ENCODE results near the gene EEFSEC. TPM values are rescaled to one million over a fixed set of nuclear protein-coding genes. Genes with fewer than 3 reads are reported as not detected.

Gene EEFSEC
- polyA plus RNA-seq, 4 donors: 15.7 to 27.8 (median 21.6) TPM

DNA sequence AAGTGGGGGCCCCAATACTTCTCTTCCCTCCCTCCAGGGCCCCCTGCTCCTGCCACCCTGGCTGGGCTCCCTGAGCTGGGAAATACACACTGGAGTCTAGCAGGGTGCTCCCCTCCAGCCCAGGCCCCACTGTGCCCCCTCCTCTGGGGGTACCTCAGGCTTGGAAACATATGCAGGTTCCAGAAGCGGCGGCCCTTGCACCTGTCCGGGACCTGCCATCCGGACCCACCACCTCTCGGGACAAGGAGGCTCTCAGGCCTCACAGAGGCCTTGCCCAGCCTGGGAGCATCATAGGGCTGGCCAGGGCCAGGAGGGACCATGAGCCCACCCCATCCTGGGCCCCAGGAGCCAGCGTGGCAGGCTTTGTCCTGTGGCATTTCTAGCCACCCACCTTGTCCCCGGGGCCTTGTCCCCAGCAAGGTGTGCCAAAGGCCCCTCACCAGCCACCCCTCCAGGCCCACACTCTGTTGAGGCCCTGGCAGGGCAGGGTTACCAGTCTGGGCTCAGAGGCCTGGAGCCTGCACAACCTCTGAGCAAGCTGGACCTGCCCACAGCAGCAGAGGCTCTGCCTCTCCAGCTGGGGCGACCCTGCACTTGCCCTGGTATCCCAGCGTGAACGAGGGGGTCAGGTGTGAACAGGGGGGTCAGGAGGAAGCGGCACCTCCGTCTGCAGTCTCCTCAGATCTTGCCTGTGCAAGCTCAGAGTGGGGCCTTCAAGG lies 267.6 kb downstream of the EEFSEC start:
- DNase-seq (ENCODE audit: low read depth in 4 of 4, low spot score in 3 of 4): no peak

DNA sequence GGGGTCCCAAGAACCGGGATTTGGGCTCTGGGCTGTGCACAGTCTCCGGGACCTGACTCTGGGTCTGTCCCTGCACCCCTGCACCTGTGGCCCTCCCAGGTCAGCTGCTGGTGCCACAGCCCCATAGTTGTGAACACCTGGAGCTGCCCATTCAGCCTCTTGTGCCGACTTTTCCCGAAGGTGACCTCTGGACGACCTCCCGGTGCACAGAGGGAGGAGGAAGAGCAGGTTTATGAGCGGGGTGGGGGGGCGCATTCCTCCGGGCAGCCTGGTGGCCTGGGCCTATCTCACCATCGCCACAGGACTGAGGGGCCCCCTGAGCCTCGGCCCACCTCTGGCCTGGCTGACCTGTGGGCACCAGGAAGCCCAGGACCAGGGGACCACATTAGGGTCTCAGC lies 268.2 kb downstream of the EEFSEC start:
- DNase-seq (ENCODE audit: low read depth in 4 of 4, low spot score in 3 of 4): no peak

DNA sequence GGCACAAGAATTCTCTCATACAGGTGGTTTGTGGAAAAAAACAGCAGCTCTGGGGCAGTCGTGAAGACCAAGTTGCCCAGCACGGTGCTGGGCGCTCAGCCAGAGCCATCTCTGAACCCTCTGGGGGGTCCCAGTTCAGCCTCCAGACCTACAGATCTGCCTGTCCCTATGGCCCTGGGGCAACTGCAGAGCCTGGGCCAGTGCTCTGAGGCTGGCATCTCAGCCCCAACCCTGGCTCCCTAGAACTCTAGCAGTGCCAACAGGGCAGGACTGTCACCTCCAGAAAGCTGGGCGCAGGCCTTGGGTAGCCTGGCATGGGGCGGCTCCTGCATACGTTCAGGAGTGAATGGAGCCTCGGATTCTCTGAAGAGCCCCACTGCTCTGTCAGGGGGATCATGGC lies 268.7 kb downstream of the EEFSEC start:
- no peak for DNase-seq (ENCODE audit: low read depth in 4 of 4, low spot score in 3 of 4)

DNA sequence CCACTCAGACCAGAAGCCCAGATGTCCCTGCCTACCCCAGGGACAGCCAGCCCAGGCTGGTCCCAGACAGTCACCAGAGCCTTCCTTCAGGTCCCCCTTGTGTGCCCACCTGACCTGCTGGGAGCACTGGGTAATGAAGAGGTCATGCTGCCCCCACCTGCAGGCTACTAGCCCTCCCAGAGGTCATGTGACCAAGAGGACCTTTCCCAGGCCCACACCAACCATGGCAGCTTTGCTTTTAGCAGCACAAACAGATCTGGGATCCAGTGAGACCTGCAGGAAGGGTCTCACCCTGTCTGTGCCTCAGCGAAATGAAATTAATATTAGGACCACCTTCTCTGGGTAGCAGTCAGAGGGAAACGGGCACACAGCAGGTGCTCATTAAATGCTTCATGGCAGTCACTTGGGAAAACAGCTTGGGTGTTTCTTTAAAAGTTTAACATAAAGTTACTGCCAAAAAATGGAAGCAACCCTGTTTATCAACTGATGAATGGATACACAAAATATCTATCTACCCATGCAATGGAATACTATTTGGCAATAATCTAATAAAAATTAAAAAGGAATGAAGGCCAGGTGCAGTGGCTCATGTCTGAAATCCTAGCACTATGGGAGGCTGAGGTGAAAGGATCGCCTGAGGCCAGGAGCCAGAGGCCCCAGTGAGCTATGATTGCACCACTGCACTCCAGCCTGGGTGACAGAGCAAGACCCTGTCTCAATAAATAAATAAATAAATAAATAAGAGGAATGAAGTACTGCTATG lies 269.7 kb downstream of the EEFSEC start:
- DNase-seq (ENCODE audit: low read depth in 4 of 4, low spot score in 3 of 4): no peak

DNA sequence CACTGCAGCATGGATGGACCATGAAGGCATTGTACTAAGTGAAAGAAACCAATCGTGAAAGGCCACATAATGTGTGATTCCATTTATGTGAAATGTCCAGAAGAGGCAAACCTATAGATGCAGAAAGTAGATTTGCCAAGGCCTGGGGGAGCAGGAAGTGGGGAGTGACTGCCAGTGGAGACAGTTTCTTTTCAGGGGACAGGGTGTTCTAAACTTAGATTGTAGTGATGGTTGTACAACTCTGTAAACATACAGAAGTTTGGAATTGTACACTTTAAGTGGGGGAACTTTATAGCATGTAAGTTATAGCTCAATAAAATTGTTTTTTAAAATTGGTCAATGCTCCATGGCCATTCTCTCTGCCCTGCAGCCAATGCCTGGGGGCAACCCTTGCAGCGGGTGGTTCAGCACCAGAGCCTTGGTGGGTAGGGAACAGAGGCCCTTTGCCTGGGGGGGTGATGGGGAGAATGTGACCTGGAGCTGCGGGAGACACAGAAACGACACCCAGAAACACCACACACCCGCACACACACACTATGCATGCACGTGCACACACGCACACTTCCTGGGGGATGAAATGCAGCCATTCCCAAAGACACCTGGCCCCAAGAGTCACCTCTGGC lies 270.4 kb downstream of the EEFSEC start:
- no peak for DNase-seq (ENCODE audit: low read depth in 4 of 4, low spot score in 3 of 4)

DNA sequence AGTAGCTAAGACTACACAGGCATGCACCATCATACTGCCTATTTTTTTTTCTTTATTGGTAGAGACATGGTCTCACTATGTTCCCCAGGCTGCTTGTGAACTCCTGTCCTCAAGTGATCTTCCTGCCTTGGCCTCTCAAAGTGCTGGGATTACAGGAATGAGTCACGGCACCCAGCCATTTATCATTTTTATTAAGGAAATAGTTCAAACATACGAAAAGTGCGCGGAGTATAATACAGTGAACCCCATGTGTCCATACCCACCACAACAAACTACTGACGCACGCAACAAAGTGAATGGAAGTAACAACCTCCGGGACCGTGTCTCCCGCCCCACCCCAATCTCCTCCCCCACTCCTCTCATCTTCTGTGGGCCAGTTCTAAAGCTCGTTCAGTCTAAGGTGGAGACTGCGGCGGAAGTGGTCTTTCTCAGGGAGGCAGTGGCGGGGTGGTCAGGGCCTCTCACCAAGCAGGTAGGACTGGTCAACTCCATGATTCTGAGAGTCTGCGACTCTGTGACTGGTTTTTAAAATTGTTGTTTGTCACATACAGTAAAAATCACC lies 271.3 kb downstream of the EEFSEC start:
- no peak for DNase-seq (ENCODE audit: low read depth in 4 of 4, low spot score in 3 of 4)

DNA sequence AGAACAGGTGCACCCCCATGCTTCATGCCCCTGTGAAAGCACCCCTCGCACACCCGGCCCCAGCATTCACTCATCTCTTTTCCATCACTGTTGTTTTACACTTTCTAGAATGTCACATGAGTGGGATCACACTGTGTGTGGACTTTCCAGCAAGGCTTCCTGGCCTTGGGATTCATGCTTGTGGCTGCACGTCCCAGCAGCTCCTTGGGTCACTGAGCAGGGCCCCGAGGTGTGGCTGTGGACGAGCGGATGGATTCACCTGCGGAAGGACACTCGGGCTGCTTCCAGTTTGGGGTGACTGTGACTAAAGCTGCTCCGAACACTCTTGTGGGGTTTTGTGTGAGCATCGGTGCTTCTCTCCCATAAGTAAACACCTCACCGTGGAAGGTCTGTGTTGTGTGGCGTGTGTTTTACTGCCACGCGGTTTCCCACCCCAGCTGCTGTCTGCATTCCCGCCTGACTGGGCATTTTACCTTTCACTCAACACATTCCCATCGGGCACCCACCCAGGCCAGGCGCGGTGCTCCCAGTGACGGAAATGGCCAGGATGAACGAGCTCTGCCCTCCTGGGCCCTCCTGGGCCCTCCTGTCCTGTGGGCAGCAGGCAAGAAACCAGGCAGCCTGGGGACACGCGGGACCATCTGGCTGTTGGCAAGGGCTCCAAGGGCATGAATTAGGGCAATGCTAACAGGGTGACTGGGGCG lies 272.0 kb downstream of the EEFSEC start:
- no peak for DNase-seq (ENCODE audit: low read depth in 4 of 4, low spot score in 3 of 4)

DNA sequence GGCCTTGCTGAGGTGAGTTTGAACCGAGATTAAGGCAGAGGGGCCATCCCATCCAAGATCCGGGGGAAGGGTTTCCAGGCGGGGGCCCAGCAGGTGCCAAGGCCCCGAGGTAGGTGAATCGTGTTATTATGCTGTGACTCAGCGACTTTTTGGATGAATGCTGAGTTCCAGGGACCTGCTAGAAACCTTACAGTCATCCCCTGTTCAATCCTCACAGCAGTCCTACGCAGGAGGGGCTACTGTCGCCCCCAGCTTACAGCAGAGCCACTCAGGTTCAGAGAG lies 272.5 kb downstream of the EEFSEC start:
- DNase-seq (ENCODE audit: low read depth in 4 of 4, low spot score in 3 of 4): no peak

DNA sequence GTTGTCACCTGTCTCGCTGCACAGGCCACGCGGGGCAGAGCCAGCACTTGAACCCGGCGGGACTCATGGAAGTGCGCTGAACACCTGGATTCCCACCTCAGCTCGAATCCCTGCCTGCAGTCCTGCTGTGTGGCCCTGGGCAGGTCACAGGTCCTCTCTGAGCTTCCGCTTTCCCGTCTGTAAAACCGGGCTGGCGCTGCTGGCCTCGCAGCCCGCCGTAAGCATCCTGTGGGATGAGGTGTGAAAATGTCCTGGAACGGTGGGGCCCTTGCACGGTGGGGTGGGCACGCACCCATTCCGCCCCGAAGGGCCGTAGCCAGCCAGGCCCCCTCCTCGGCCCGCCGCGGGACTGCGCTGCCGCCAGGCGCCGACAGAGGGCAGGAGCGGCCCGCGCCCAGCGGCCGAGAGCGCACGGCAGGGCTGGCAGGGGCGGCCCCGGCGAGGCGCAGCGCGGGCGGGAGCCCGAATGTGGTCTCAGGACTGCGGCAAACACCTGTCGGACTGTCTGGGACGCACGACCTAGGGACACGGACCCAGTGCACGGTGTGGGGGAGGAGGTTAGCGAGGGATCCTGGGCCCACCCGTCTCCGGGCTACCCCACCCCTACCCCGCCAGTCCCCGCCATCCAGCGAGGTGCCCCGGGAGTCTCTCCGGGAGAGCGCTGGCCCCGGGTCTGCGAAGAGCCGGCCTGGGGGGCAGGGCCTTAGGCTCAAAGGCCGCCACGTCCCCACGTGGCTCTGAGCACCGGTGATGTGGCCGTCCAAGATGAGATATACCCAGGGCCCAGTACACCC lies 273.0 kb downstream of the EEFSEC start:
- no peak for DNase-seq (ENCODE audit: low read depth in 4 of 4, low spot score in 3 of 4)

DNA sequence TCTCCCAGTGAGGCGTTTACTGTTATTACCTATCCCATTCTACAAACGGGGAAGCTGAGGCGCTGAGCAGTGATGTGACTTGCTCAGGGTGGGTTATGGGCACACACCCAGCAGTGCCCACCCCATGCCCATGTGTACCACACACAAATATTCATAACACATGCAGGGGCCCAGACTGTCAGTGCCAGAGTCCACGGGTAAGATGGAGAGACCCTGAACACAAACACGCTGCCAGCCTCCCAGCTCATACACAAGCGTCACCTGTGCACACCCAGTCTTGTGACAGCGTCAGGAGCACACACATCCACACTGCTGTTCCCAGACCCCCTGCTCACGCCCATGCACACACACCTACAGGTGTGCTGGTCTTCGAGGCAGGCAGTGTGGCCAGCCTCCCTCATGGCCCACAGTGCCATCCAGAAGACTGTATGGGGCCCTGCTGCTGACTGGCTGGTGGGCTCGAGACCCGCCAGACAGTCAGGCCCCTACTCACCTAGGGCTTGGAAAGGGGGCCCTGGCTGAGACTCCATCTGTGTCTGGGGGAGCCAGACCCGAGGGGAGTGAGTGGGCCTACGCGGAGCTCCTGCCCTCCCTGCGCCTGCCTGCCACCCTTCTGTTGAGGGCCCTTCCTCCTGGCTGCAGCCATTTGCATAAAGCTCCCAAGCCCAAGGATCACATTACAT lies 274.0 kb downstream of the EEFSEC start:
- DNase-seq (ENCODE audit: low read depth in 4 of 4, low spot score in 3 of 4): no peak

DNA sequence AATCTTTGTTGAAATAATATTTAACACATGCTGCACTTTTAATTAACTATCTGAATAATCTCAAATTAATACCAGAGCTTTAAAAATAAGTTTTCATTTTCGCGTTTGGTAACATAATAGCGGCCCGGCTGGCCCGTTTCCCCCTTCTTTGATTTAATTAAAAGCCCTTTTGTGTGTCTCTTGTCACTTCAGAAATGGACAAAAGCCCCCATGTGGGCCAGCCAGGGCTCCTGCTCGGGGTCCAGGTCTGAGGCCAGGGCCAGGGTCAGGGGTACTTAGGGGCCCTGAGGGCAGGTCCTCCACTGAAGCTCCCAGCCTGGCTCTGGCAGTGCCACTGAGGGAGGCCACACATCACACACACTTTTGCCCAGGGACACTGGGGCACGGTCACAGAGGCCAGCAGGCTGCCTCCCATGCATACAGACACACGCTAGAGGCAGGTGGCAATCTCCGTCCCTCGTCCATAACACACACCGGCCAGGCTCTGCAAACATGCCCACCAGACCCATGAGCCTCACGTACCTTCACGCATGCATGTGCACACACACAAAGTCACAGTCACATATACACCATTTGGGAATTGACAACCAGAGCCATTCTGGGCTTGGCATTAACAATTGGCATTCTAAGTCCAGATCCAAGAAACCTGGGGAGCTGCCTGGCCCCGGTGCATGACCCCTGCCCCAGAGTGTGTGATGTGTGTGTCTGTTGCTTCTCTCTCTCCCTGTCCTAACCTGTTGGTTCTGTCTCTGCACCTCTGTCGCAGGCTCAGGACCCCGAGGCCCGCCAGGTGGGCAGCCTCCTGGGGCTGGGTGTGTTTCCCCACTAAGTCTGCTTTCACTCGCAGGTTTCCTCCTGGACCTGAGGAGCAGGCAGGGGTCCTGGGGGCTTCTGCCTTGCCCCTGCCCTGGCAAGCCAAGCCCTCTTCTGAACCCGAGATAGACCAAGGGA lies 274.9 kb downstream of the EEFSEC start:
- no peak for DNase-seq (ENCODE audit: low read depth in 4 of 4, low spot score in 3 of 4)

DNA sequence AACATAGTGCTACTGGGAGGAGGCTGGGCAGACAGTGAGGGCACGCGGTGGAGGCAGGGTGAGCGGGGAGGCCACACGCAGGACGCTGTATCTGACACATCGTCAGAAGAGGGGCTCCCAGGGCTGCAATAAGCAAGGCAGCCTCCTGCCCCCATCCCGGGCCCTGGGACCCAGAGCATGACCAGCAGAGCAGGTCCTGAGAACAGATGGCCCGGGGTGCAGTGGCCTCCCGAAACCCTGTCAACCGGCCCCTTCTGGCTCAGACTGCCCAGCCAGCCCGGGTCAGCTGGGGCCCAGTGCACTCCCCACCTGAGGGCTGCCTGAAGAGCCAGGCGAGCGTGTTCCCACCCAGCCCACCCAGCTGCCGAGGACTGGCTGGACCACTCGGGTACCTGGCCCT lies 276.0 kb downstream of the EEFSEC start:
- no peak for DNase-seq (ENCODE audit: low read depth in 4 of 4, low spot score in 3 of 4)

DNA sequence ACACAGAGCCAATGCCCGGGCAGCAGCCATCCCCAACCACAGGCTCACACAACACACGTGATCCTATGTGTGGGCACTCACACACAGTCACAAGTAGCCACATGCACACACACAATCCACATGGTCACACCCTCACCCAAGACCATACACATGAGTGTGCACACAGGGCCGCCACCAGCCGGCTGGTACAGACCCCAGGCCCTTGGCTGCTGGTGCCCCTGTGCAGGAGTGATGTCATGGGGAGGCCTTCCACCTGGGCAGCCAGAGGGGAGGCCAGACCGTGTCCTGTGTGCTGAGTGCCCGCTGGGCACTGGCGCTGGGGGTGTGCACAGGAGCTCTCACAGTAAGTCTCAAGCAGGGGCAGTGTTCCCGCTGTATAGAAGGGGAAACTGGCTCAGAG lies 276.5 kb downstream of the EEFSEC start:
- DNase-seq (ENCODE audit: low read depth in 4 of 4, low spot score in 3 of 4): no peak

DNA sequence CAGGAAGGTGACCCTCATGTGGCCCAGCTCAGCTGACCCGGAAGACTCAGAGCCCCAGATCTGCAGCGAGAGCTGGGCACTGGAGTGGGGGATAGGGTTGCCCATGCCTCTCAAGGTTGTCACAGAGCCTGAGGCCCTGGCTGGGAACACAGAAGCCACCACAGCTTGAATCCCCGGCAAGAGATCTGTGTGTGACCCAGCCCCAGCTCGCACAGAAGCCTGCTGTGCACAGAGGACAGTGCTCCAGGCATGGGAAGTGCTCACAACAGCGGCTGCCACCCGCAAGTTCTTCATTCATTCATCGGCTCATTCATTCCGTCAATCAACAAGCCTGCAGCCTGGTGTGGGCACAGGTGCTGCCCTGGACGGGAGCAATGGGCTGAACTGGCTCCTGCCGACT lies 277.0 kb downstream of the EEFSEC start:
- DNase-seq (ENCODE audit: low read depth in 4 of 4, low spot score in 3 of 4): no peak

DNA sequence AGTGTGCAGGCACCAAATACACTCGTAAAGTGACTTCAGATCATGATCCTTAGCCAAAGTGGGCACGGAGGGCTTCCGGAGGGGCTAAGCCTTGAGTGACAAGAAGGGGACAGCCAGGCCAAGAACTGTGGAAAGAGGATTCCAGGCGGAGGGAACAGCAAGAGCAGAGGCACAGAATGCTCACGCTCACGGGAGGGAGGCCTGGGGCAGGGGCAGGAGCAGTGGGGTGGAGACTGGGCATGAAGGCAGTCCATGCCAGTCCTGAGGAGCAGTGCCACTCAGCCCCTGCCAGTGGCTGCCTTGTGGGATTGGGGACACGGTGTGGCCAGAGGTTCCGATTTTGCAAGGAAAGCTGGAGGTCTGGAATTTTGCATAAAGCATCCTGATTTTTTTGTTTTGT lies 277.4 kb downstream of the EEFSEC start:
- no peak for DNase-seq (ENCODE audit: low read depth in 4 of 4, low spot score in 3 of 4)

DNA sequence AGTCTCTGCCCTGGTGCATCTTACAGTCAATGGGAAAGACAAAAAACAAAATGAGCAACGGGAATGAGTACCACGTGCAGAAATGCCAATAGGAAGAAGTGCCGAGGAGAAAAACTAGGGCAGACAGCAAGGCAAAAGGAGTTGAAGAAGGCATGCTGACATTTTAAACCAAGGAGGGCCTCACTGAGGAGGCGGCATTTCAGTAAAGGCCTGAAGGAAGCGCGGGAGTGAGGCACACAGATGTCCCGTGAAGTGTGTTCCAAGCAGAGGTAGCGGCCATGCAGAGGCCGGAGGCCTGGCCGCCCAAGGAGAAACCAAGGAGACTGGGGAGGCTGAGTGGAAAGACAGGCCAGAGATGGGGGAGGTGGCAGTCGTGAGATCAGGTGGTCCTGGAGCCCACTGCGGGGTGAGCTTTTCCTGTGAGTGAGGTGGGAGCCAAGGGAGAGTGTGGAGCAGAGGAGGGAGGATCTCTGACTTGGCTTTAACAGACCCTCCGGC lies 278.6 kb downstream of the EEFSEC start:
- no peak for DNase-seq (ENCODE audit: low read depth in 4 of 4, low spot score in 3 of 4)

DNA sequence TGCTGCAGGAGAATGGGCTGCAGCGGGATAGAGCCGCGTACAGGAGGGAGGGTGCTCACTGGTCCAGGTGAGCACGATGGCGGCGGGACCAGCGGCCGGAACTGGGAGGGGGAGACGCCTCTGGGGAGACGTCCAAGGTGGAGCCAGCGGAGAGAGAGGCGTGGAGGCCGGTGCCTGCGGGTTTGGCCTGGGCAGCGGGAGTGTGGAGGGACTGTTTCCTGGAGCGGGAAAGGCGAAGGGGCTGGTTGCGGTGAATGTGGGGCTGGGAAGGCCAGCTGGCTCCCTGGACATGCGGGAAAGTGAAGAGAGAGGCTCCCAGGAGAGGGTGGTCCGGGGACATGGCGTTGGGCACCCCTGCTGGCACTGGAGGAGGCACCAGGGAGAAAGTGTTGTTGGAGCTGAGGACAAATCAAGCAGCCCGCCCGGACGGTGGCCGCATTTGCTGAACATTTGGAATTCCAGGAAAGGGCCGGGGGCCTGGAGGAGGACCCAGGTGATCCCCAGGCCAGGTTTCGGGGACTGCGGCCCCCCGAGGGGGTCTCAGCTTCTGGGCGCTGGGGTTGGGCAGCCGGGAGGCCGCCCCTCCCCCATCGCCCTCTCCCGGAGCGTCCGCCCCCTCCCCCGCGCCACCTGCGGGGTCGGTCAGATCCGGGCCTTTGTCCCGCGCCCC lies 279.2 kb downstream of the EEFSEC start:
- DNase-seq (ENCODE audit: low read depth in 4 of 4, low spot score in 3 of 4): no peak

All from left renal pelvis (tissue), 4 donors.